Measurements from ENCODE around the gene RTN4RL2. TPM values are rescaled to one million over a fixed set of nuclear protein-coding genes. Genes with fewer than 3 reads are reported as not detected.

Gene RTN4RL2
- polyA plus RNA-seq, 1 donor from 2014 or later = 0.66 TPM

DNA sequence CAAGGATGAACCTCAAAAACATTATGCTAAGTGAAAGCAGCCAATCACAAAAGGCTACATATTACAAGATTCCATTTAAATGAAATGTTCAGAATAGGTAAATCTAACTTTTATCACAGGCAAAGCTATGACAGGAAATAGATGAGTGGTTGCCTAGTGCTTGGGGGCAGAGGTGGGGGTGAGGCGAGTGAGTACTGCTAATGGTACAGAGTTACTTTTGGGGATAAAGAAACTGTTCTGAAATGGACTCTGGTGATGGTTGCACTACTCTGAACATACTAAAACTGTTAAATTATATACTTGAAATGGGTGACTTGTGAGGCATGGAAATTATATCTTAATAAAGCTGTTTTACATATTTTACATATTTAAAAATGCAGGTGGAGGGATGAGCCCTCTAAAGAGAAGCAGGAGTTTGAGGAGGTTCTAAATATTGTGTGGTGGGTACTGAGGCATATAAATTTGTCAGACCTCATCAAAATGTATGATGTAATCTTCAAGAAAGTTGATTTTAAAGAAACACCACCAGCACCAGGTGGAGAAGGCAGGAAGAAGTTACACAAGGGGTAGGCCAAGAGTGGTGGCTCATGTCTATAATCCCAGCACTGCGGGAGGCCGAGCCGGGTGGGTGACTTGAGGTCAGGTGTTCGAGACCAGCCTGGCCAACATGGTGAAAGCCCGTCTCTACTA lies 51.6 kb downstream of the RTN4RL2 start:
- Histone ChIP-seq H4K20me1 (ENCODE audit: insufficient read depth) (no peaks in the 10 kb centered on the region), H2AFZ (ENCODE audit: low read depth, low read length) (no peak overlapping the region), H3K9me2 (ENCODE audit: insufficient read depth, low read length) (no peaks in the 10 kb centered on the region), H3K4me3 (ENCODE audit: low read length) (no peak overlapping the region), H3K27ac (ENCODE audit: low read length) (no peak overlapping the region), H3K27me3 (ENCODE audit: insufficient read depth, low read depth, low read length) (peaks cover 49% of the 10 kb centered on the region), H3K9ac (ENCODE audit: low read length) (no peak overlapping the region), H3F3A (ENCODE audit: insufficient read depth, low read length, poor library complexity, severe bottlenecking) (no peaks in the 10 kb centered on the region), H3K4me2 (ENCODE audit: low read length) (no peak overlapping the region), H3K36me3 (ENCODE audit: insufficient read depth, low read length) (no peaks in the 10 kb centered on the region), H3K9me3 (ENCODE audit: low read length) (no peaks in the 10 kb centered on the region), H3K79me2 (replicated peaks; ENCODE audit: insufficient read depth, low read length) (no peaks in the 10 kb centered on the region)
- TF ChIP-seq RAD21 (conservative IDR thresholded peaks at IDR 0.05) (no peak), MXI1 (conservative IDR thresholded peaks at IDR 0.05; ENCODE audit: poor library complexity, severe bottlenecking) (no peak), POLR2AphosphoS5 (IDR thresholded peaks at IDR 0.05) (no peak), EP300 (conservative IDR thresholded peaks at IDR 0.05; ENCODE audit: poor library complexity, severe bottlenecking) (no peak), TAF1 (IDR thresholded peaks at IDR 0.05; ENCODE audit: low read depth) (no peak), REST (IDR thresholded peaks at IDR 0.05; ENCODE audit: borderline replicate concordance) (no peak), CTCF (IDR thresholded peaks at IDR 0.05; ENCODE audit: poor library complexity, severe bottlenecking) (no peak), SMC3 (conservative IDR thresholded peaks at IDR 0.05; ENCODE audit: poor library complexity) (no peak)

DNA sequence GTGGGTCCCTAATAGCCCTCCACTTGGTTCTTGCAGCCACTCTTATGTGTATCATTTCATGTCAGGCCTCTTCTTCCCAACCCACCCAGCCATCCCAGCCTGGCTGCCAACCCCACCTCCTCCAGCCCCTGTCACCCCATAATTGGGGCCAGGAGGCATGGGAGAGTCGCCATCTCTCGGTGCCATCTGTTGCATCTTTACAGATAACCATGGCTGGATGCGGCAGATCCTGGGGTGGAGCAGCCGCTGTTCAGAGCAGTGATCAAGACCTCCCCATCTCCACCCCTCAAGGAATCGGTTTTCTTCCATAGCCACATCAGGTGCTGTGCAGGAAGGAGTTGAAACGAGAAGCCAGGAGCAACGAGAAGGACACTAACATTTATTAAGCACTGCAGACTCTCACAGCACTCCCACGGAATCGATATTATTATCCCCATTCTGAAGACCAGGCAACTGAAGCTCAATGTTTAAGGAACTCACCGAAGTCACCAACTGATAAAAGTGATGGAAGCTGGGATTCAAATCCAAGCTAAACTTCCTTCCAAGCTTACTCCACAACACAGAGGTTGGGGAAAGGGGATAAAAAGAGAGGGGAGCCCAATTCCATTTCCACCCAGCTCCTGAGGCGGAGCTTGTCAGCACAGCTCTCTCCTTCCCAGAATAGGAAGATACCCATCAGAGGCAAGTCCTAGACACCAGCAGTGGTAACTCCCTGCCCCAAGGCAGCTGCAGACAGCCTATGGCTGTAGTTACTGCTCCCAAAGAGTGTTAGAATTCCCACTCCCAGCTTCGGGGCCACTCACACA lies 52.5 kb downstream of the RTN4RL2 start:
- Histone ChIP-seq H3K36me3 (ENCODE audit: insufficient read depth, low read length) (no peaks in the 10 kb centered on the region), H2AFZ (ENCODE audit: low read depth, low read length) (no peak overlapping the region), H3K4me2 (ENCODE audit: low read length) (no peak overlapping the region), H3K27me3 (ENCODE audit: insufficient read depth, low read depth, low read length) (peaks cover 58% of the 10 kb centered on the region), H3K79me2 (replicated peaks; ENCODE audit: insufficient read depth, low read length) (no peaks in the 10 kb centered on the region), H3F3A (ENCODE audit: insufficient read depth, low read length, poor library complexity, severe bottlenecking) (no peaks in the 10 kb centered on the region), H4K20me1 (ENCODE audit: insufficient read depth) (no peaks in the 10 kb centered on the region), H3K27ac (ENCODE audit: low read length) (no peak overlapping the region), H3K9me3 (ENCODE audit: low read length) (no peaks in the 10 kb centered on the region), H3K4me3 (ENCODE audit: low read length) (no peak overlapping the region), H3K9me2 (ENCODE audit: insufficient read depth, low read length) (no peaks in the 10 kb centered on the region), H3K9ac (ENCODE audit: low read length) (no peak overlapping the region)
- TF ChIP-seq MXI1 (conservative IDR thresholded peaks at IDR 0.05; ENCODE audit: poor library complexity, severe bottlenecking) (no peak), EP300 (conservative IDR thresholded peaks at IDR 0.05; ENCODE audit: poor library complexity, severe bottlenecking) (no peak)
